Measurements from ENCODE around the gene ZP1. TPM values are rescaled to one million over a fixed set of nuclear protein-coding genes. Genes with fewer than 3 reads are reported as not detected.

ZP1 gene
- total and polyA plus RNA-seq, 10 of the 15 experiments (the other 5 are each of a cell fraction or from before 2014, with no cell fraction given): not detected

DNA sequence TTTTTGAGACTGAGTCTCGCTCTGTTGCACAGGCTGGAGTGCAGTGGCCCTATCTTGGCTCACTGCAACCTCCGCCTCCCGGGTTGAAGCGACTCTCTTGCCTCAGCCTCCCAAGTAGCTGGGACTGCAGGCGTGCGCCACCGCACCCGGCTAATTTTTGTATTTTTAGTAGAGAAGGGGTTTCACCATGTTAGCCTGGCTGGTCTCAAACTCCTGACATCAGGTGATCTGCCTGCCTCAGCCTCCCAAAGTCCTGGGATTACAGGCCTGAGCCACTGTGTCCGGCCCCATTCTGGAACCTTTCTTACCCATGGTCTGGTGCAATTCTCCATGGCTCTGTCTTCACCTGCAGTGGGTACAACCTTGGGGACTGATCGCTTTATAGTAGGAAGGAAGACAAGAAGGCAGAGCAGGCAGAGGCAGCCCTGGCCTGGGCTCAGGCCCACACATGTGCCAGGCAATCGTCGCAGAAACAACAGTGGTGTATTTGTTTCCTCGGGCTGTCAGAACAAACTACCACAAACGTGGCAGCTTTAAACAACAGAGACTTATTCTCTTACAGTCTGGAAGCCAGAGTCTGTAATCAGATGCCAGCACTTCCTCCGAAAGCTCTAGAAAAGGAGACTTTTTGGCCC lies 7.6 kb upstream of the ZP1 start:
- CTCF ChIA-PET: no interaction called here
- intact Hi-C loops (cut with micrococcal nuclease; ENCODE audit: unreplicated experiment) (no loop called here), in situ Hi-C loops (cut with MboI) (no loop called here)
- Histone ChIP-seq H3K27me3 (replicated peaks in 1 of 2; ENCODE audit: control insufficient read depth in 2 of 2, insufficient read depth in 2 of 2, low read length in 1 of 2) (no peaks in the 10 kb centered on the region), H3K79me2 (ENCODE audit: control insufficient read depth, insufficient read depth, low read length) (no peaks in the 10 kb centered on the region), H3K36me3 (ENCODE audit: control insufficient read depth in 2 of 2, insufficient read depth in 2 of 2, low read length in 1 of 2) (no peaks in the 10 kb centered on the region), H2AFZ (ENCODE audit: control insufficient read depth, low read depth, low read length) (no peak overlapping the region), H3K4me3 (no peak overlapping the region), H3K4me2 (ENCODE audit: control insufficient read depth, insufficient read depth) (no peak overlapping the region), H3K9ac (ENCODE audit: control insufficient read depth, insufficient read depth, low read length) (no peak overlapping the region), H4K20me1 (ENCODE audit: control insufficient read depth, insufficient read depth) (no peaks in the 10 kb centered on the region), H3K4me1 (ENCODE audit: control insufficient read depth, insufficient read depth, low read length) (0 out of 2 replicates have a peak, but pooled peaks cover 3% of the 10 kb centered on the region), H3K27ac (ENCODE audit: control insufficient read depth, insufficient read depth) (no peak overlapping the region), H3K9me3 (replicated peaks; ENCODE audit: control insufficient read depth, insufficient read depth, low read length) (no peaks in the 10 kb centered on the region)
- ATAC-seq (no peak), FAIRE-seq (no peak), DNase-seq (ENCODE audit: low read depth, low spot score) (no peak)
- RAD21 ChIA-PET (ENCODE audit: unreplicated experiment): no interaction called here
- no peak for TF ChIP-seq MEF2A (IDR thresholded peaks at IDR 0.05; ENCODE audit: insufficient read depth, low read depth, low read length)
- TF ChIP-seq SMC3 (IDR thresholded peaks at IDR 0.05; ENCODE audit: borderline replicate concordance, low read length): no peak
- no peak for TF ChIP-seq POLR2AphosphoS2 (IDR thresholded peaks at IDR 0.05; ENCODE audit: low read depth, low read length)
- TF ChIP-seq KDM1A (IDR thresholded peaks at IDR 0.05; ENCODE audit: borderline replicate concordance): no peak
- TF ChIP-seq CREB1 (IDR thresholded peaks at IDR 0.05; ENCODE audit: low read depth): no peak
- TF ChIP-seq HCFC1 (IDR thresholded peaks at IDR 0.05; ENCODE audit: low read length): no peak
- TF ChIP-seq, protein P1, sequence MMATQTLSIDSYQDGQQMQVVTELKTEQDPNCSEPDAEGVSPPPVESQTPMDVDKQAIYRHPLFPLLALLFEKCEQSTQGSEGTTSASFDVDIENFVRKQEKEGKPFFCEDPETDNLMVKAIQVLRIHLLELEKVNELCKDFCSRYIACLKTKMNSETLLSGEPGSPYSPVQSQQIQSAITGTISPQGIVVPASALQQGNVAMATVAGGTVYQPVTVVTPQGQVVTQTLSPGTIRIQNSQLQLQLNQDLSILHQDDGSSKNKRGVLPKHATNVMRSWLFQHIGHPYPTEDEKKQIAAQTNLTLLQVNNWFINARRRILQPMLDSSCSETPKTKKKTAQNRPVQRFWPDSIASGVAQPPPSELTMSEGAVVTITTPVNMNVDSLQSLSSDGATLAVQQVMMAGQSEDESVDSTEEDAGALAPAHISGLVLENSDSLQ (IDR thresholded peaks at IDR 0.05): no peak
- TF ChIP-seq POU2F2 (IDR thresholded peaks at IDR 0.05; ENCODE audit: borderline replicate concordance, low read depth, low read length): no peak
- BruUV-seq (replicated peaks): no TSS peak
- WGBS (ENCODE audit: insufficient coverage, insufficient replicate concordance, low lambda C conversion rate, missing lambda C conversion rate): 81% methylated on average over 15 of the region's 15 CpGs
- POLR2A ChIA-PET: interaction anchor here (0.6 to 0.7 kb wide), 2 partner anchors 32 to 199 kb away, joined by 4 read pairs; no protein-coding TSS in a partner anchor
- SMC1A ChIA-PET (ENCODE audit: uncharacterized antibody, unreplicated experiment): interaction anchor here (0.9 kb wide), 1 partner anchor 16 kb away, joined by 3 read pairs; no protein-coding TSS in a partner anchor
